ENCODE data around the gene NAP1L1.

Gene NAP1L1

DNA sequence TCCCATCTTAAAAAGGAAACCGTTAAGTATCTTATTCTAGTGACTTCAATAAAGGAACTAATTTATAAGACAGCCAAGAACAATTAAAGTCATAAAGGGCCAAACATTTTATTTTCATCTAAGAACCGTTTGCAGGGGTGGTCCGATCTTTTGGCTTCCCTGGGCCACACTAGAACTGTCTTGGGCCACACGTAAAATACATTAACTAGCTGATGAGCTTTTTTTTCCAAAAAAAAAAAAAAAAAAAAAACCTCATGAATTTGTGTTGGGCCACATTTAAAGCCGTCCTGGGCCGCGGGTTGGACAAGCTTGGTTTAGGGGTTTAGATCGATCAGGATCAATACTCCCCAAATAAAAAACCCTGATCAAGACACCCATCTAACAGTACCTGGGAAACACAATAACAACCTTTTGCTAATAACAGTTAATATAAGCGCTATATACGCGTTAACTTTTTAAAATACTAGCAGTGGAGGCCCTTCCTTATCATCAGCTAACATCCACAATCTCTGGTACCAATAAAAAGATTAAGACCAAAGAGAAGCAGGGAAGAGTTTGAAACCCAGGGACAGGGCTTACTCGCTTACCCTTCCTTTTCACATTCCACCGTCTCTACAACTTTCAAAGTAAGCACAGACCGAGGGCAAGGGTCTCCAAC, 1.1 kb downstream of the NAP1L1 start:
- no peak for DNase-seq

DNA sequence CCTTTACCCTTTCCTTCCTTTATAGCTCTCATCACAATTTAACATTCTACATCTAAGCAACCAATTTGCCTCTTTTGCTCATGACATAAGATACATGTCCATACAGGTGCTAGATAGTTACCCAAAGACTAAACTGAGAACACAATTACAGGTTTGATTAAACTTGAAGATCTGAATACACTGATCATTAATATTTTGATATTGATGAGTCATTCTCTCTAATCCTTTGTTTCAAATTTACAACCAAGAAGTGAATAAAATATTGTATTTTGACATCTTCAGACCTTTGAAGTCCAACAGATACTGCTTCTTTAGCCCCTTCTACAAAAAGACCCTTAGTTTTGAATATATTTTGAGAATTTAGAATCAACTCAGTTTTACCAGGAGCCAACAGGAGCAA, 2.6 kb downstream of the NAP1L1 start:
- DNase-seq = no peak

DNA sequence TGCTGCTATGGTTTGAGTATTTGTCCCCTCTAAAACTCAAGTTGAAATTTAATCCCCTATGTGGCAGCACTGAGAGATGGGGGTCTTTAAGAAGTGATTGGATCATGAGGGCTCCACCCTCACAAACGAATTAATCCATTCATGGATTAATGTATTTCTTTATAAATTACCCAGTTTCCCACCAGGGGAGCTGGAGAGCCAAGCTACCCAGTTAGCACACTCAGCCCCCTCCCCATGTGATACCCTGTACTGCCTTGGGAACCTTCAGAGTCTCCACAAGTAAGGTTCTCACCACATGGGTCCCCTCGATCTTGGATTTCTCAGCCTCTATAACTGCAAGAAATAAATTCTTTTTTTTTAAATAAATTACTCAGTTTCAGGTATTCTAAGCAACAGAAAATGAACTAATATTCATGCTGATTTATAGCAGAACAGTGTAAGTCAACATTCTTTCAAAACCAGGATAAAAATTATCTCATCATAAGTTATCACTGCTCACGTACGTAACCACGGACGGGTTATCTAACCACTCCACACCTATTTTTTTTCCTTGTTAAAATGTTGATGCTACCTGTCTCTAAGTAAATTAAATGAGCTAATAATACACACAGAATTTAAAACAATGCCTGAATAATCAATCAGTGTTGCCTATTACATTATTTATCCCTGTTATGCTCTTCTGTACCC, 3.6 kb downstream of the NAP1L1 start:
- DNase-seq = no peak

DNA sequence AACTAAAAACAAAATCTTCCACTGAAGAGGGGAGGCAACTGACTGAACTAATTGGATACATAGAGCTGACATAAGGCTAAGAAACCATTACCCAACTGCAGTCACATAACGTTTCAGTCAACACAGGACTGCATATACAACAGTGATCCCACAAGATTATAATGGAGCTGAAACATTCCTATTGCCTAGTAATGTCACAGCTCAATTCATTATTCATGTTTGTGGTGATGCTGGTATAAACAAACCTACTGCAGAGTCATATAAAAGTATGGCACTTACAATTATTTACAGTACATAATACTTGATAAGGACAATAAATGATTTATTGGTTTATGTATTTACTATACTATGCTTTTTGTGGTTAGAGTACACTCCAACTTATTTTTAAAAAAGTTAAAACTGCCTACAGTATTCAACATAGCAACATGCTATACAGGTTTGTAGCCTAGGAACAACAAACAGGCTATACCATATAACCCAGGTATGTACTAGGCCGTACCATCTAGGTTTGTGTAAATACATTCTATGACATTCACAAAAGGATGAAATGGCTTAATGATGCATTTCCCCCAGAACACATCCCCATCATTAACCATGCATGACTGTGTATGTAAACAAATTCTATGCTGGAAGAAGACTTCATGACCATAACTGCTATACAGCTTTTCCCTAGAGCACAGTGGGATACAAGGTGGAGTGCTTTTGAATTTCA, 4.3 kb downstream of the NAP1L1 start:
- no peak for DNase-seq

DNA sequence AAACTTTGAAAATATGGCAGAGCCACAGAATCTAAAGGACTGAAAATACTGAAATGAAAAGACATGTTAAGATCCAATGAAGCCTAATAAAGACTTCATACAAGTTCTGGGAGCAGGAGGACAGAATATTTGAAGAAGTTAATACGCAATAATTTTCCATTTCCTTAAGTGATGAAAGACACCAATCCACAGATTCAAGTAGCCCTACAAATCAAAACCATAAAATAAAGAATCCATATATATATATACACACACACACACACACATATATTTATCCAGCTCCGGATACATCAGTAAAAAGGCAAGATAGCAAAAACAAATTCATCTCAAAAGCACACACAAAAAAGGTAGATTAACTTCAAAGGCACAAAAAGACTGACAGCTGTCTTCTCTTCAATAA, 5.7 kb downstream of the NAP1L1 start:
- DNase-seq = no peak

DNA sequence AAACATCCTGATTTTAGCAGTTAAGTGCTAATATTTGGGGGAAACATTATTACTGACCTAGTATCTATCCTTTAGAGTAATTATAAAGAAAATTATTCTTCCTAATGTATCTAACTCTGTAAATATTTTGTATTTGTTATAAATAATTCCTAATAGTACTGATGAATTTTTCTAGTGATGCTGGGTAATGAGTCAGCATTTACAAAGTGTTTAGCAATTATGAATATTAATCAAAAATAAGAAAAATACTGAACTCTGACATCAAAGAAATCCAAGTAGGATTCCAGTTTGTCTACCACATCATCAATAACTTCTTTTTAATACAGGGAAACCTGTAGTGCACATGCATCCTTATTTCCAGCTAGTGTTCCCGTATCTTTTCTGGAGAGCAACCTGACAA, 9.0 kb downstream of the NAP1L1 start:
- no peak for DNase-seq

DNA sequence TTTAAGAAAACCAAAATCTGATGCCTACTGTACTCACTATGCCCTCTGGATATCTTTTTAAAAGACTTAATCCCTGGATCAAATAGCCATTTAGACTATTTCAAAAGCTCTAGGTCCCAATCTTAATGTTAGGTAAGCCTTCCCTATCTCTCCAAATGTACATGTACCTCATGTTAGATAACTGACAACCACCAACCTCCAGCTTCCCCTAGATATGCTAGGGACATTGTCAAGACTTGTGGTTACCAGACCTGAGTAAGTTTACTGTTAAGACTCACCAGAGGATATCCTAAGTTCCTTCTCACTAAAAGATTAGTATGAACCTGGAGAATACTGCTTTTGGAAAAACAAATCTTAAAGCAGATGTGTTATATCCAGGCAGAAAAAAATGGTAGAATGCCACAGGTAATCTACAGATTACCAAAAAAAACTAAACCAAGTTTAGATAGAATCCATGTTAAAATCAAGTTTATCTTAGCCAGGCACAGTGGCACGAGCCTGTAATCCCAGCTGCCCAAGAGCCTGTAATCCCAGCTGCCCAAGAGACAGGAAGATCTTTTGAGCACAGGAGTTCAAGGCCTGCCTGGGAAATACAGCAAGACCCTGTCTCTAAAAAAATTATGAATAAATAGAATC, 9.7 kb downstream of the NAP1L1 start:
- no peak for DNase-seq

DNA sequence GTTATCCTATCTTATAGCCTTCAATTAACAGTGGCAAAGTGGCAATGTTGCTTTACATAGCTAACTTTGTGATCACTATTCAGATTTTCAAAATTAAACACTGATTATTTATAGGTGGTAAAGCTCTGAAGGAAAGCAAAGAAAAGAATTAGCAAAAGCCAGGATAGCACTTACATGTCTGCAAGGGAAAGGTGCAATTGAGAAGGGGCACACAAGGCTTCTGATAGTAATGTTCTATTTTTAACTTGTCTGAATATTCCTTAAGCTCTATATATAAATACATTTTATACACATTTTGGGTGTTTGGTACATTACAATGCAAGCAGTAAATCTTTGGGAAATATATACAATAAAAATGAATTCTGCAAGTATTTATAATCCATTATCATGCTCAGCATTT, 10.9 kb downstream of the NAP1L1 start:
- no peak for DNase-seq

DNA sequence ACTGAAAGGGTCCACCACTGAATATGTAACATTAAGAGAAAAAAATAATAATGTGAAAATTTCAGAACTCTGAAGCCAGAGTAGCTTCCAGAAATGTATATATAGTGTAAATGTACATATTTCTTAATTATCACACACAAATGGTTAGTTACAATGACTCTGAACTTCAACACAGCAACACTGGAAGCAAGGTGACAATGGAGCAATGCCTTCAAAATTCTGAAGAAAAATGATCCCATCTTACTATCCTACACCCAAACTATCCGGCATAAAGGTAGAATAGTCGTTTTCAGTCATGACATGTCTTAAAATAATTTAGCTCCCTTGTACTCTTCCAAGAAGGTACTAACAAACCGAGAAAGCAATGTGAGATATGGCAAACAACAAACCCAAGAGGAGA, 11.9 kb downstream of the NAP1L1 start:
- no peak for DNase-seq

DNA sequence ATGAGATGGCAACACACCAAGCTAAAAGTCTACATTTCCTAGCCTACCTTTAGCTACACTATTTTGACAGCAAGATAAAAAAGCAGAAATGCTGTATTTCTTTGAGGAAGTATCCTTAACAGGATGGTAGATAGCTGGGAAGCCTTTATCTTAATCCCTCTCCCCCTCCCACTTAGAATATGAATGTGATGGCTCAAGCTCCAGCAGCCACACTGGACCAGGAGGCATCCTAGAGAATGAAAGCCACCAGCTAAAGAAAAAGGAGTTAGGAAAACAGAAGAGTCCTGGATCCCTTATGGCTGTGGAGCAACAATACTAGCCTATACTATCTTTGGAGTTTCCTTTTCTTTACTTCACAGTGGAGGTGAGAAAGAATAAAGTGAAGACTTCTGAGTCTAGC, 15.1 kb downstream of the NAP1L1 start:
- no peak for DNase-seq

DNA sequence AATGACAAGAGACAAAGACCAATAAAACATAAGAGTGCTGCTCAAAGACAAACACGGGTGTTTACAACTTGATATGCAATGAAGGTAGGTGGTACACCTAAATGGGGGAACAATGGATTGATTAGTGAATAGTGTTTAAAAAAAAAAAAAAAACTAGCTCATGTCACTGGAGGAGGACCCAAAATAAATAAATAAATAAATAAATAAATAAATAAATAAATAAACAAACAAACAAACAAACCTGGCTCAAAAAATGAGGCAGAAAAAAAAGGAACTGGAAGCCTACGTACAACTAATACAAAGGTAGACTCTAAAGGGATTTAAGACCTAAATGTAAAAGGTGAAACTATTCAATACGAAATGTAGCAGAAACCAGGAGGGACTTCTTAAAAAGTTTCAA, 18.6 kb downstream of the NAP1L1 start:
- no peak for DNase-seq

DNA sequence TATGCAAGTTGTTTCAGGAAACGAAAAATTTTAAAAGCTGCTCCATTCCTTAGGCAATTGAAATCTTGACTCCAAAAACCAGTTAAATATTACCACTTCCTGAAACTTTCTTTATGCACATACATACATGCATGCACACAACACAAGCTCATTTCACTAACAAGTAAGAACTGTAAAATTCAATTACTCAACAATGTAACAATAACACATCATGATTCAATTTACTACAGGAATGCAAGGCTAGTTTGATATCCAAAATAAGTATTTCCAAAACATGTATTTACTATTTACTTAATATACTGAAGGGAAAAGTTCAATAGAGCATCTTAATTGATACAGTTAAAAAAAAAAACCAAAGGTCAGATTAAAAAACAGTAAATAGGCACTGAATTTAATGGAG, 19.6 kb downstream of the NAP1L1 start:
- no peak for DNase-seq

DNA sequence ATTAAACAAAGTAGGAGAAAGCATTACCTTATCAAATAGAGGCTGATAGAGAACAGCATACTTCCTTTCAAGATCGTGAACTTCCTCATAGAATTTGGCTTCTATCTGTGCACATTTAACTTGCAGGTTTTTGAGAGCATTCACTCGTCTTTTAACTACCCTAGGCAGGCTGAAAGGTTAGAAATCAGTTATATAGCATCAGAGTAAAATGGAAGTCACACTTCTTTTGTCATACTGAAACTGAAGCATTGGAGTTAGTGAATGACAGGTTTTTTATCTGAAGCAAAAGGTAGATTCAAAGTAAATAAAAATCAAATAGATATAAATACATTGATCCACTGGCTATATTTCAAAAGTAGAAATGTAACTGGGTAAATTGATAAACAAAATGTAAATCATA, 24.4 kb downstream of the NAP1L1 start:
- no peak for DNase-seq

DNA sequence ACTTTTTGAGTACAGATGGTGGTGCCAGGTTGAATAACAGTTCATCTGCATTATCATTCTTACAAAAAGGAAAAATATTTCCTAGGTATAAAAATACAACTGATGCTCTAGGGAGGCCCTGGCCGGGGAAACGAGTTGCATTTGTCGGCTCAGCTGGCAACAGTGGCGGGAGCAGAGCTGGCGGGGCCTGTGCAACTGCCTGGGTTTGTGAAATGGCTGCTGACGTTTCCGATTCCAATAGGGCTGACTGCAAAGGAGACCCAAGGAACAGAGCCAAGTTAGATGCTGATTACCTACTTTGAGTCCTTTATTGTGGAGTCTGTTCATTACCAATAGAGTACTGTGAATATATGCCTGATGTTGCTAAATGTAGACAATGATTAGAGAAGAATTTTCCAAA, 27.2 kb downstream of the NAP1L1 start:
- DNase-seq = no peak

DNA sequence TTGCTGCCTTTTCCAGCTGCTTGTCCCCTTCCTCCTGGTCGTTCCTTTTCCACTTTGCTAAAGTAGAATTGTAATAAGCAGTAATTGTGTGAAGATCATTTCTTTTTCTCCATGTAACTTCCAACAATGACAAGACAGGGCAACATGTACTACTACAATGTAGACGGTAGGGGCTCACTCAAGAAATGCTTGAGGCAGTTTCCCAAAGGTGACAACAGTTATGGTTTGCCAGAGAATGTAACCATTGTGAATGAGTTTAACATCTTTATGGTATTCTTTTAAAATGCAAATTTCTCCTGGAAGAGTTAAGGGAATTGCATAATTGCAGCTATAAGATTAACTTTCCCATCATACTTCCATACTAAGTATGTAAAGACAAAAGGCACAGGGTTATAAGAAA, 29.1 kb downstream of the NAP1L1 start:
- DNase-seq = no peak

DNA sequence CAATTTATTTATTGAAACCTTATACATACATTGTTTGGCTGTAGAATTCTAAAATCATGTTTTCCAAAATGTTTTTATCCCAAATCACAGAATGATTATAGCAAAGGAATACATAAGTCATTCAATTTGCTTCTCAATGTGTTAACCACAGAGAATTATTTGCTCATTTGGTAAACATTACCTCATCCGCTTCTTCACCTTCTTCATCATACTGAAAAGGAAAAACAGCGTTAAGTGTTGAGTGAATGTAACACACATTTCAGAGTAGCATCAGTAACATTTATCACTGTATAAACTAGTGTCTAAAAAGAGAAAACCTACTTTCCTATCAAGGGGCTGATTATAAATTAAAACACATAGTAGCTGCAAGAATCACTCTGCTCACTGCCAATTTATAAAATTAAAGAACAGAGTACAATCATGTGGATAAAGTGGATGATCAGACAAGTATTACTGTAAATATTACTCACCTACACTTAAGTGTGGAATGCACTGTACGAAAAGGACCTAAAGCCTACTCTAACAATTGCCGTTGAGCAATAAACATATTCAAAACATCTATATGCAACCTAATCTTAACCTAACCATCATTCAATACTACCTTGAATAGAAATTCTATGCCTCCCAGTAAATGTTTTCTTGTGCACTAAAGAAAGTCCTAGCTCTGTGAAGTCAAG, 34.8 kb downstream of the NAP1L1 start:
- DNase-seq = no peak

DNA sequence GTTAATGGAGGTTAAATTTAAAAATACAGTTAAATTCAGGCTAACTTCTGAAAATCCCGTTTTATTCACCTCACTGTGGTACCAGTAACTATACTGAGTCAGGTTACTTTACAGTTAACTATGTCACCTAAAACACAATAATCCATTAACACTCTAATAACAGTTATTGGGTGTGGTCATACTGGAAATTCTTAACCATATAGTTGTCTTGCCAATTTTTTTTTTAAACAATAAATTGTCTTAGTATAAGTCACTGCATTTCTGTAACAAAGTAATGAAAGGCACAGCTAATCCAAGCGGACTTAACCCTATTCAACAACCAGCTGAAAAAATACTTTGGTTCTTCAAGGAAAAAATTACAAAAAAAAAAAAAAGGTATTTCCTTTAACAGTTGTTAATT, 36.7 kb downstream of the NAP1L1 start:
- DNase-seq = no peak

DNA sequence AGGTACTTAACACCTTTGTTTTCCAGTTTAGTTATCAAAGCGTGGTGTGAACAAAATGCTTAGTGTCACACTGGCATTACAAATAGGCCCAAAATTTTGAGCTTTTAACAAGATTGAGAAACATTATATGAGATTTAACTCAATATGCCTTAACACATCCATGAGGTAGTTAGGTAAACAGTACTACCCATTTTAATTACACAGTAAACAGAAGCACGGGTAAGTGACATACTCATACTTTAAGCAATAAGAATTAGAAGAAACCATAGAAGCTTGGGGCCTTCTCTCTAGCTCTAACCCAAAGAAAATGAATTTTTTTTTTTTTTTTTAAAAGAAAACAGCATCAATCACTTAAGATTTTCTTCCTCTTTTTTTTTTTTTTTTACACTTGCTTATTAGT, 37.4 kb downstream of the NAP1L1 start:
- no peak for DNase-seq

DNA sequence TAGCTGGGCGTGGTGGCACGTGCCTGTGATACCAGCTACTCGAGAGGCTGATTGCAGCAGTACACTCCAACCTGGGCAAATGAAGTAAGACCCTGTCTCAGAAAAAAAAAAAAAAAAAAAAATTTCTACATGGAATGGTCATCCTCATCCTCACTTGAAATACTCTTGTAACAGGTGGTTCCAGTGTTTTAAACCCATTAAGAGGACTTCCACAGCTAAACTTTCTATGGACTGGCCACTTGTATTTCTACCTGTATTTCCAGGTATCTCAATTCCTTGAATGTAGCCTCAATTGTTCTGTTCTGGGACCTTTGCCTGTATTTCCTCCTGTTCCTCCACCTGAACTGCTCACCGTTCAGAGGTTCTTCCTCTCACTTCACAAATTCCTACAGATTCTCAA, 41.1 kb downstream of the NAP1L1 start:
- no peak for DNase-seq

DNA sequence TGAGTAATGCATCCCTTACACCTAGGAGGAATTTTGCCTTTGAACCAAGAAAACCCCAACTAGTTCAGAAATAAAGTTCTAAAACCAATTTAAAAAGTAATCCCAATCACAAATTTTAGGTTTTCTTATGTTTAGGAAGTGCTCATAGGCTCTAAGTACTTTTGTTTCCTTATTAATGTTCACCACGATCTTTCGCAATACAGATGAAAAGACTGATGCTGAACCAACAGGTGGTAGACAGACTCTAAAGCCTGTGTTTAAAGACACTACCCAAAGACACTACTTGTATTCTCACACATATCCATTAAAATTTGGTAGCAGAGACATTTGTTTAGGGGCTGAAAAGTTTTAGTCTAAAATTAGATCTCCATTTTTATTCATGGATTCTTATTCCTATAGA, 42.3 kb downstream of the NAP1L1 start:
- no peak for DNase-seq

DNA sequence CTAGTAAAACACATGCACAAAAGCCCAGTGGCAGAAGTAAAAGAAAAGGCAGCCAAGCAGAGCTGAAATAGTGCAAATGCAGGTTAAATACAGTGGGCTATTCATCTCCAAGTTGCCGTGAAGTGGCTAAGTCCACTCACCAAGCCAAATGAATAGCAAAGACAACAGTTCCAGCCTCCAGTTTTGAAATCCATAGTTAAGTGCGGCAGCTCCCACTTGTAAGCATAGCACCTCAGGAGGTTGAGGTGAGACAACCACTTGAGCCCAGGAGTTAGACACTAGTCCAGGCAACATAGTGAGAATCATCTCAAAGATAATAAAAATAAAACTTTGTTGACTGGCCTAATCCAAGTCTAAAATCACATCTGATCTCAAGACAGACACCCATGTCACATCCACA, 43.1 kb downstream of the NAP1L1 start:
- DNase-seq = no peak

DNA sequence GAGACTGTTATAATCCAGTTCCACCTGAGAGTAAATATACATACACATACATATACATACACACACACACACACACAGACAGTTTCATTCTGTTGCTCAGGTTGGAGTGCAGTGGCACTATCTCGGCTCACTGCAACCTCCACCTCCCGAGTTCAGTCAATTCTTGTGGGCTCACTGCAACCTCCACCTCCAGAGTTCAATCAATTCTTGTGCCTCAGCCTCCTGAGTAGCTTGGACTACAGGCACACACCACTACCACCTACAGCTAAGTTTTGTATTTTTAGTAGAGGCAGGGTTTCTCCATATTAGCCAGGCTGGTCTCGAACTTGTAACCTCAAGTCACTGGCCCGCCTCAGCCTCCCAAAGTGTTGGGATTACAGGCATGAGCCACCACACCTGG, 44.0 kb downstream of the NAP1L1 start:
- DNase-seq = no peak

DNA sequence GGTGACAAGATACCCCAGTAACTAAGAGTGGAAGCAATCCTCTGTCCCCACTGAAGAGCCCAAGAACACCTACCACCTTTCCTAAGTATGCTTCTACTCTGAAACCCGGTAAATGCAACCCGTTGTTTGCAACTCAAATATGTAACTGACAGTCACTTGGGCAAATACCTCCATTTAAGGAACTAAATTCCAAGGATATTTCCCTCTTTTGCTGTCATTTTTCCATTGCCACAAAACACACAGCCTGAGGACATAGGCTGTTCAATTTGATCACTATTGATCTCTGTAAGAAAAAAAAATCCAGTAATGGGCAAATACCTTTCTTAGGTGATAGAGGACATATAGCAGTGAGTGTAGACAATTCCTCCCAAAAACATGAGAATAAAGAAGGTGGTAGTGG, 46.3 kb downstream of the NAP1L1 start:
- no peak for DNase-seq

Measured in NCI-H446 treated with DMSO at 0.1 percent for 48 hours (cell line).